Stimulated activated CD4-positive, alpha-beta T cell treated with anti-CD3 and anti-CD28 coated beads, Interleukin-2, amount 100 ng/mL, for 48 hours (primary cell): ENCODE results near the gene PRDX5.

ENCODE experiments used
- DNase-seq, 2 donors: peaks; one replicate each; pipeline ENCODE4 v3.0.0-alpha.2; 2020

Gene PRDX5

DNA sequence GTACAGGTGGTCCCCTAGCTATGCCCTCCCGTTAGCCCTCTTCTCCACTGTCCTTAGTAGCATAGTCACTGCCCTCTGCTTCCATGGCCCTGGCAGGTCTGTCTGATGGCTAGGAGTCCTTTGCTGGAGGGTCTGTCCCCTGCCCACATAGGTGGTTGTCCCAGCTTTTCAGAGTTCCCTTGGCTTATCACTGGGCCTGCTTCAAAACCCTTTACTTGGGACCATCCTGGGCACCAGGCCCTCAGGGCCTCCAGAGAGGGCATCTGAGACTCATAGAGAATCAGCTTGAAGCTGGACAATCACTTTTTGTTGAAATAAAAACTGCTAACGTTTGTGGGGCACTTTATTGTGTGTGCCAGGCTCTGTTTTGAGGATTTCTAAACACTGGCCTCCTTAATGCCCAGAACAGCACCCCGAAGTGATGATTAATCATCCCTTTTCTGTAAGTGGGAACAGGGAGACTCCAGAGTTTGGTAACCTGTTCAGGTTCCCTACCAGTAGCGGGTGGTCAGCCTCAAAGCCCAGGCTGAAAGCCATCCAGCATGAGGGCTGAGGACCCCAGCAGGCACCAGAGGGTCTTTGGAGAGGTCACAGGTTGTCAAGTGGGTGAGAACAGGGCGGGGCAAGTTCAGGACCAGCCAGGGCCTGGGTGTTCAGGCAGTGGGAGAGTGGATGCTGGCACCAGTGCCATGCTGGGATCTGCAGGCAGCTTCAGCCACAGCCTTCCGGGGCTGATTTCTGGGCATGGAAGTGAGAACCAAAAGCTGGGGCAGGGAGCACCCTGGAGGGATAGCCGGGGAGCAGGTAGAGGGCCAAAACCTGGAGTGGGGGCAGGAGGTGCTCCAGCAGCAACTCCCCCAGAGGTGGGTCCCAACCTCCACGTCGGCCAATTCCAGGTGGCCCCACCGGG, 27.3 kb upstream of the PRDX5 start:
- no peak for DNase-seq

DNA sequence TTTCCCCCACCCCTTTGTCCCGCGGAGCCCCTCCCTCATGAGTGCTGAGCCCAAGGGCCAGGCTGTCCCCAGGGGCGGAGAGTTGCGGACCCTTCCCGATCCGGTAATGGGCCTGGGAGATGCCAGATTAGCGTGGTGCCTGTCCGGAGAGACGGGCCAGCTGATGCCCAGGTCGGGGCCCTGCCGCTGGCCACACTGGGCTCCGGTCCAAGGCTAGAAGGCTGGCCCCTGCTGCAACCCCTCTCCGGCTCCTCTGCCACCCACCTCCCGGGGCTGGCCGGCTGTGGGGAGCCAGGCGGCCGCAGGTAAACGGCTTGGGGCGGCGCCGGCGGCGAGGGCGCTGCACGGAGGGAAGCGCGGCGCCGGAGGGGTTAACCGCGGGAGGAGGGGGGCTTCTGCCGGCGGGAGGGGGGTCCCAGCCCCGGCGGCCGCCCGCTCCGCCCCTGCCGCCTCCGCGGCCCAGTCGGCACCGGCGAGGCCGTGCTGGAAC, 26.6 kb upstream of the PRDX5 start, which contains the start of gene KCNK4:
KCNK4 (plus strand) TSS at position 41 of the 490 bp plus-strand sequence. CDS start 1,717 bp downstream, outside the sequence.
- no peak for DNase-seq

DNA sequence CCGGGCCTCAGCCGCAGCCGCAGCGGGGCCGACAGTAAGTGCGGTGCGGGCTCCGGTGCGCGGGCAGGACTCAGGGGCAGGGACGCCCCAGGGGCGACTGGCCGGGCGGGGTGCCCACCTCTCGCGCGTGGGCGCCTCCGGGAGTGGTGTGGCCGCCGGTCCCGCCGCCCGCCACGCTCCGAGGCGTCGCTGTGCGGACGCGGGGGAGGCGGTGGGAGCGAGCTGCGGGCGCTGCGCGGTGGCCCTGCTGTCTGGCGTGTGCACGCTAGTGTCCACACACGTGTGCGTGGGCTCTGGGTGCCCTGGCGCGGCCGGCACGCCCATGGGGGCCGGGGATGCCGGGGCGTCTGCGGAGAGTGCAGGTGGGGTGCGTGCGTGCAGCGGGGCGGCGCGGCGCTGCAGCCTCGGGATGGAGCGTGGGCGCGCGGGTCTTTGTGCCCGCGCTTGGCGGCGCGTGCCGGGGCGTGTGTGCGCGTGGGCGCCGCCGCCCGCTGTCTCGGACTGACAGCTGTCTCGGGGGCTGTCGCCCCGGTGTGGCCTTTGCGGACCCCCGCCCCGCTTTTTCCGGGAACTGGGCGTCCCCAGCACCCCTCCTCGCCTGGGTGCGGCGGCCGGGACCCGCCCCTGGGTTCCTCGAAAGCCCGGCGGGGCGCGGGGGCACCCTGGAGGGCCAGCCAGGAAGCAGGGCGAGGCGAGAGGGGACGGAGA, 26.0 kb upstream of the PRDX5 start:
- DNase-seq, result no peak

DNA sequence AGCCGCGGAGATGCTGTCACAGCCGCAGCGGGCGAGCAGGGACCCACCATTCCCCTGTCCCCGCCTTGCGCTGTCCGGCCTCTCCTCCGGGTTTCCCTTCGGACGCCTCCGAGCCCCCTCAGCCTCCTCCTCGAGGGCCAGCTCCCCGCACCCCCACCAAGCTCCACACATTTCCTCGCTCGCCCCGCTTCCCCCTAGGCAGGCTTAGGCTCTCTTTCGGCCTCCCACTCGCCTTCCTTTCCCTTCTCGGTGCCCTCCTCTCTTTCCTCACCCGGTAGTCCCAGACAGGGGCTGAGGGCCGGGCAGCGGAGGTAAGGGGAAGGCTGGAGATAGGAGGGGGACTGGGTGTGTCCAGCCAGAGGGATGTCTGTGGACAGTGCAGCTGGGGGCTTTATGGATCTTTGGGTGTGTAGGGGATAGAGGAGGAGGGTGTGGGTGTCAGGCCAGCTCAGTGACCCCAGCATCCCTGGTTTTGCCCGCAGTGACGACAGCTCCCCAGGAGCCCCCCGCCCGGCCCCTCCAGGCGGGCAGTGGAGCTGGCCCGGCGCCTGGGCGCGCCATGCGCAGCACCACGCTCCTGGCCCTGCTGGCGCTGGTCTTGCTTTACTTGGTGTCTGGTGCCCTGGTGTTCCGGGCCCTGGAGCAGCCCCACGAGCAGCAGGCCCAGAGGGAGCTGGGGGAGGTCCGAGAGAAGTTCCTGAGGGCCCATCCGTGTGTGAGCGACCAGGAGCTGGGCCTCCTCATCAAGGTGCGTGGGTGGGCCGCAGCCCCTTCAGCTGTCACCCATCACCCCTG, 25.3 kb upstream of the PRDX5 start:
- DNase-seq, result no peak

DNA sequence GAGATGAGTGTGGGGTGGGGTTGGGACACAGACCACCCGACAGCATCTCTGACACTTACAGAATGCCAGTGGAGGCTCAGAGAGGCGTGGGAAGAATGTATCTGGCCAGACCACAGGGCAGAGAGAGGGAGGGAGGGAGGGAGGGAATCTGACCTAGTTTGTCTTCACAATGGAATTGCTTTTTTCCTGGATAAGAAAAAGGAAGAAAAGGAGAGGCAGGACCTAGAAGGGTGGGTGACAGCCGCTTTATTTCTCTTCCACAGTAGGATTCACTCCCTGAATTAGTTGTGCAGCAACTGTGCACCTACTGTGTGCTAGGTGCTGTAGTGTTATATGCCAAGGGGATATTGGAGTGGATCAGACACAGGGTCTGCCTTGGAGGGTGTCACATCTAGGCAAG, 23.1 kb upstream of the PRDX5 start:
- DNase-seq, result no peak

DNA sequence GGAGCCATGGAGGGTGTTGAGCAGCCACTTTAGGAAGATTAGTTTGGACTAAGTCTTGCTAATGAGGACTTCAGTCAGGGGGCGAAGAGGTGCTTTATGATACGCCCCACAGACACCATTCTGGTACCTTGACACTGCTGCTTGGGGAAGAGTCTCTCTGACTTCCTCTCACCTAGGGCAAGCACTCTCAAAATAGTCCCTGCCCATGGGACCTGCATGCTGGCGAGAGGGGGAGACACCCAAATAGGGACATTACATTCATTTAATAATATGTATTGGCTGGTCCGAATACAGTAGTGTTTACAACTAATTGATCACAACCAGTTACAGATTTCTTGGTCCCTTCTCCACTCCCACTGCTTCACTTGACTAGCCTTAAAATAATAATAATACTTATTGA, 22.2 kb upstream of the PRDX5 start:
- no peak for DNase-seq

DNA sequence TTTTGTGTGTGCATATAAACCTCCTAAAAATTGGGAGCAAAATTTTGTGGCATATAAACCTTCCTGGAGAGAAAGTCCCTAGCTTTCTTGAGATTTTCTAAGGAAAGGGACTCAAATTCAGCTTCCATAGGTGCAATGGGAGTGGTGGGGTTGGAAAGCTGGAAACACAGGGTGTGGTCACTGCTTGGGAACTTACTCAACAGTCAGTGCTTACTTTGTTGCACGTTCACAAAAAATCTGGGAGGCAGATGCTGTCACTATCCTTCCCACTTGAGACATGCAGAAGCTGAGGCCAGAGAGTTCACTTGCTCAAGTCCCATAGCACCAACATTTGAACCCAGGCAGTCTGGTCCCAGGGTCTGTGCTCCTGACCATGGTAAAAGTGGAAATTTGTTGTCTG, 21.7 kb upstream of the PRDX5 start:
- DNase-seq, result no peak

DNA sequence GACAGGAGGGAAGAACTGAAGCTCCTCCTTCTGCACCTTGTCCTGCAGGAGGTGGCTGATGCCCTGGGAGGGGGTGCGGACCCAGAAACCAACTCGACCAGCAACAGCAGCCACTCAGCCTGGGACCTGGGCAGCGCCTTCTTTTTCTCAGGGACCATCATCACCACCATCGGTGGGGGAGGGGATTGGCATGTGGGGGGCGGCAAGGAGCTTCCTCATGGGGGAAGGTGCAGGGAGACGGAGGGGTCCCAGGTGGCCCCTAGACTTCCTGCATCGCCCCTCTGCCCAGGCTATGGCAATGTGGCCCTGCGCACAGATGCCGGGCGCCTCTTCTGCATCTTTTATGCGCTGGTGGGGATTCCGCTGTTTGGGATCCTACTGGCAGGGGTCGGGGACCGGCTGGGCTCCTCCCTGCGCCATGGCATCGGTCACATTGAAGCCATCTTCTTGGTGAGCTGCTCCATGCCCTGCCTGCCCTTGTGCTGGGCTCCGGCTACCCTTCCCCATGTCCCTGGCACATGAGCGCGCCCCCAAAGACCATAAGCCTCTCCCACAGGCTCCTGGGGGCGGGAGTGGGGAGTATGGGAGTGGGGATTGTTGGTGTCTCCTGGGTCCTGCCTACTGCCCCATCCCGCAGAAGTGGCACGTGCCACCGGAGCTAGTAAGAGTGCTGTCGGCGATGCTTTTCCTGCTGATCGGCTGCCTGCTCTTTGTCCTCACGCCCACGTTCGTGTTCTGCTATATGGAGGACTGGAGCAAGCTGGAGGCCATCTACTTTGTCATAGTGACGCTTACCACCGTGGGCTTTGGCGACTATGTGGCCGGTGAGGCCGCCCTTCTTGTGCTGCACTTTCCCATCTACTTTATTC, 20.9 kb upstream of the PRDX5 start:
- DNase-seq, result no peak

DNA sequence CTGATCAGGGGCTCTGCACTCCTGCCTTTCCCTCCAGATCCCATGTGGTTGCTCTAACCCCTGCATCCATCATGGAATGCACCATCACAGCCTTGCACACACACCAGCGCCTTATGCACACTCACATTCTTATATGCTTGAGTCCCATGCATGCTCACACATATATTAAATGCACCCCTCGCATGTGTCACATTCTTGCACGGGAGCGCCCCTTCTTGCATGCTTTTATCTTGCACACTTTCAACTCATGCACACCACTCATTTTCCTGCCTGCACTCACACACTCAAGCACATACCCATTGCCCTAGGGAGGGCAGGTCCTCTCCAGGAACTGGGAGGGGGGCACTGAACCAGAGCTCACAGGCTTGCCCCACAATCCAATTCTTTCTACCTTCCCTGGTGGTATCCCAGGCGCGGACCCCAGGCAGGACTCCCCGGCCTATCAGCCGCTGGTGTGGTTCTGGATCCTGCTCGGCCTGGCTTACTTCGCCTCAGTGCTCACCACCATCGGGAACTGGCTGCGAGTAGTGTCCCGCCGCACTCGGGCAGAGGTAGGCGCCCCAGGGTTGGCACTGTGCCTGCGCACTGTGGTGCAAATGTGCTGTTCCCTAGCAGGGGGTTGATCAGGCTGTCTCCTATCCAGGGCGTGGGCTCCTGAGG, 20.1 kb upstream of the PRDX5 start:
- DNase-seq, result no peak

DNA sequence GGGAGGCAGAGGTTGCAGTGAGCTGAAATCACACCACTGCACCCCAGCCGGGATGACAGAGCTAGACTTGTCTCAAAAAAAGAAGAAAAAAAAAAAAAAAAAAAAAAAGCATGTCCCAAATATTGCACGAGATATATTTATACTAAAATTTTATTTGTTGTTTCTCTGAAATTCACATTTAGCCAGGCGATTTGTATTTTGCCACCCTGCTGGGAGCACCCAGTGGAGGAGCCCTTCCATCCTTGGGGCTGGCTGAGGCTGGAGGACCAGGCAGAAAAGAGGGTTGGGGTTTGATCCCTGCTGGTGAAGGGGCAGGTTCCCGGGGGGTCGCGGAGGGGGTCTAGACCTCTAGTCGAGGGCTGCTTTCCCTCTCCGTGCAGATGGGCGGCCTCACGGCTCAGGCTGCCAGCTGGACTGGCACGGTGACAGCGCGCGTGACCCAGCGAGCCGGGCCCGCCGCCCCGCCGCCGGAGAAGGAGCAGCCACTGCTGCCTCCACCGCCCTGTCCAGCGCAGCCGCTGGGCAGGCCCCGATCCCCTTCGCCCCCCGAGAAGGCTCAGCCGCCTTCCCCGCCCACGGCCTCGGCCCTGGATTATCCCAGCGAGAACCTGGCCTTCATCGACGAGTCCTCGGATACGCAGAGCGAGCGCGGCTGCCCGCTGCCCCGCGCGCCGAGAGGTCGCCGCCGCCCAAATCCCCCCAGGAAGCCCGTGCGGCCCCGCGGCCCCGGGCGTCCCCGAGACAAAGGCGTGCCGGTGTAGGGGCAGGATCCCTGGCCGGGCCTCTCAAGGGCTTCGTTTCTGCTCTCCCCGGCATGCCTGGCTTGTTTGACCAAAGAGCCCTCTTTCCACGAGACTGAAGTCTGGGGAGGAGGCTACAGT, 18.7 kb upstream of the PRDX5 start:
- DNase-seq, result no peak

DNA sequence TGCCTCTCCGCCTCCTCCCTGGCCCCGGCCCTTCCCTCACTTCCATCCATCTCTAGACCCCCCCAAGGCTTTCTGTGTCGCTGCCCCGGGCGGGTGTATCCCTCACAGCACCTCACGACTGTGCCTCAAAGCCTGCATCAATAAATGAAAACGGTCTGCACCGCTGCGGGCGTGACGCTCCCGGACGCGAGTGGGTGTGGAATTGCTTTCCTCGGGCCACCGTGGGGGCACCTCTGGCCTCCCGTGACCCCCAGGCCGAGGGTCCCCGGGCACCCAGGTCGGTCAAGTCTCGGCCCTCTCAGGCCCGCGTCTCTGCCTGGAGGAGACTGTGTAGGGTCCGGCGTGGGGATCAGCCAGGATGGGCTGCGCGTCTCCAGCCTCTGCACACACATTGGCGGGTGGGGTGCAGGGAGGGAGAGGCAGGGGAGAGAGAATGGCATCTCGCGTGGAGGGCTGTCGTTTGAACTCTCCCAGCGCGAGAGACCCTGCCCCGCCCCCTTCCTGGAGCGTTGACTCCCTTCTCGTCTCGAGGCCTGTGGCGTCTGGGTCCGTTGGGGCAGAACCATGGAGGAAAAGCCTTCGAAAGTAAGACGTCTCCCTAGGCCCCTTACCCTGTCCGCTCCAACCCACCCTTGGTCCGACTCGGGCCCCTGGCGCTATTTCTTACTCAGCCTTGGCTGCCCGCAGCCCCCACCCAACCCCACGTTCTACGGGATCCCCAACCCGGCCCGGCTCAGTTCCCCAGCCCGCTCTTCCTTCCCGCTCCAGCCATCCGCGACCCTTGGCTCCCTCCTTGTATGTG, 17.9 kb upstream of the PRDX5 start, which contains the start of gene CATSPERZ:
CATSPERZ (plus strand) TSS at position 512 of the 802 bp plus-strand sequence; CDS start at position 565, 53 bp downstream.
- DNase-seq, result no peak

DNA sequence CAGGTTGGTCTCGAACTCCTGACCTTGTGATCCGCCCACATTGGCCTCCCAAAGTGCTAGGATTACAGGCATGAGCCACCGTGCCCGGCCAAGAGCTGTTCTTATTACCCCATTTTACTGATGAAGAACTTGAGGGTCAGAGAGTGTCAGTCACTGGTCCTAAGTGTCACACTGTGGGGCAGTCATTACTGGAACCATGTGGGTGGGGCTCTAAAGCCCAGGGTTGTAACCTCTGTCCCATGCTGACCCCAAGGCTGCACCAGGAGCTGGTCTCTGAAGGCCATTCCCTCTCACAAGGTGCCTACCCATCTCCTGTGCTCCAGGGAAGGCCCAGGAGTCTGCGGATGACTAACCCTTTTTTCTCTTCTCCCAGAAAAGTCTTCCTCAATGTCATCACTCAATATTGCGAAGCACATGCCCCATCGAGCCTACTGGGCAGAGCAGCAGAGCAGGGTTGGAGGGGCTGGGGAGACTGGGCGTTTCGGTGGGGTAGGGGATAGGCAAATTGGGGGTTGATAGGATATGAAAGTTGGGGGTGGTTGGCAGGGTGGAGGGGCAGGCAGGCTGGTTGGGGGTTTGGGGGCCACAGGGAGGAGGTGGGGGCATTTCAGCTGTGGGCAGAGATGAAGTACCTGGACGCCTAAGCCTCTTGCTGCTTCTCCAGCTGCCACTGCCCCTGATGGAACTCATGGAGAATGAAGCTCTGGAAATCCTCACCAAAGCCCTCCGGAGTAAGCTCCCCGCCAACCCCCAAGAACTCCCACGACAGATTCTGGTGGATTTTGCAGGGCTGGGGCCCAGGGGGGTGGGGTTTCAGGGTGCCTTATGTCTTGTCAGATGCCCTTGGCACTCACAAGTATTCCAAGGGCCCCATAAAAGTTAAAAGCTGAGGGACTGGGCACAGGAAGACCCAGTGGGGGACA, 14.6 kb upstream of the PRDX5 start:
- DNase-seq, result no peak

DNA sequence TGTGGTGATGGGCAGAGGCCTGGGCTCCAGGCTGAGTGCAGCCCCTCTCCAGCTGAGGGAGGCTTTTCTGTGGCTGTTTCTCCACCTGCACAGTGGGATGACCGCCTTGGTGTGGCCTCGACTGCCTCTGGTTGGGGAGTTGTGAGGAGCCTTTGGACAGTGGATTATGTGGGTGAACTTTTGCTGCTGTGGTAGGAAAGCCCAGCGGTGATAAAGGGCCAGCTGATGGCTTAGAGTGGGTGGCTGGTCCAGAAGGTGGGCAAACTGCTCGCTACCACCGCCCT, 13.9 kb upstream of the PRDX5 start:
- DNase-seq, result no peak

DNA sequence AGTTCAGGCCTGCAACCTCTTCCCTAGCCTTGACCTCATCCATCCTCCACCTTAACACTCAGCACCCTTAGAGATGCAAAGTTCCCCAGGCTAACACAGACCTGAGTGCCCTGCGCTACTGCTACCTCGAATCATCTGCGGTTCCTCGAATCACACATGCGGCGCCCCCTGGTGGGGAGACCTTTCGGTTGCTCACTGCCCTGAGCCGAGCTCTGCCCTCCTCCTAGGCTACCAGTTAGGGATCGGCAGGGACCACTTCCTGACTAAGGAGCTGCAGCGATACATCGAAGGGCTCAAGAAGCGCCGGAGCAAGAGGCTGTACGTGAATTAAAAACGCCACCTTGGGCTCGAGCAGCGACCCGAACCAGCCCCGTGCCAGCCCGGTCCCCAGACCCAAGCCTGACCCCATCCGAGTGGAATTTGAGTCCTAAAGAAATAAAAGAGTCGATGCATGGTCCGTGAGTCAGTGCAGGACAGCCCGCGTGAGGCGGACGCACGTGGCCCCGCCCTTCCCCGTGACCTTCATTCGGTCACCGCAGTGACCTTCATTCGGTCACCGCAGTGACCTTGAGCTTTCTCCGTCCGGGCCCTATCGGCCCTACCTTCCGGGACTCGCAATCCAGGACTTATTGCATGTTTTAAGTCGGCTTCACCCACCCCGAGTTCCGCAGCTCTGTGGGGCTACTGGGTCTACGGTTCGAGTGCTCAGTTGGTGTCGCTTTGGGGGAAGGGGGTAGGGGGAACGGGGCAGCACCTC, 13.4 kb upstream of the PRDX5 start:
- peak; percentile 95 to 98 for DNase-seq

DNA sequence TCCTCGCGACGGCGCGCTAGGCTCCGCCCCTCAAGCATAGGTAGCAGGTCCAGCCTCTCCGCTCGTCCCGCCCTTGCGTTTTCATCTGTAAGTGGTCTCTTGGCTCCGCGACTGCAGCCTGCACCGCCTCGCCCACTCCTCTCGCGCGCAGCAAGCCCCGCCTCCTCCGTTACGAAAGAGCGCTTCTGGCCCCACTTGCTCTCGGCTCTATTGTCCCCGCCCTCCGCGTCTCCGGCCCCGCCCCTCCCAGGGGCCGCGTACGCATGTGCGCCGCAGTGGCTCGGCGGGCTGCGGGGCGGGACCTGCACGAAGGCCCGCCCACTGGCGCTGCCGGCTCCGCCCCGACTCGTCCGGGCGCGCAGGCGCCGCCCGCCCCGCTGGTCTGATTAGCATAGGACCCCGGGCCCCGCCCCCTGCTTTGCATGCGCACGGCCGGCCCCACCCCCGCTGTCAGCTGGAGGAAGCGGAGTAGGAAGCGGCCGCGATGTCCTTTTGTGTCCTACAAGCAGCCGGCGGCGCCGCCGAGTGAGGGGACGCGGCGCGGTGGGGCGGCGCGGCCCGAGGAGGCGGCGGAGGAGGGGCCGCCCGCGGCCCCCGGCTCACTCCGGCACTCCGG, 12.7 kb upstream of the PRDX5 start, which contains the start of gene ESRRA:
ESRRA (plus strand) TSS at position 450 of the 616 bp plus-strand sequence. CDS start 1,656 bp downstream, outside the sequence.
- DNase-seq, result peak; percentile 100

DNA sequence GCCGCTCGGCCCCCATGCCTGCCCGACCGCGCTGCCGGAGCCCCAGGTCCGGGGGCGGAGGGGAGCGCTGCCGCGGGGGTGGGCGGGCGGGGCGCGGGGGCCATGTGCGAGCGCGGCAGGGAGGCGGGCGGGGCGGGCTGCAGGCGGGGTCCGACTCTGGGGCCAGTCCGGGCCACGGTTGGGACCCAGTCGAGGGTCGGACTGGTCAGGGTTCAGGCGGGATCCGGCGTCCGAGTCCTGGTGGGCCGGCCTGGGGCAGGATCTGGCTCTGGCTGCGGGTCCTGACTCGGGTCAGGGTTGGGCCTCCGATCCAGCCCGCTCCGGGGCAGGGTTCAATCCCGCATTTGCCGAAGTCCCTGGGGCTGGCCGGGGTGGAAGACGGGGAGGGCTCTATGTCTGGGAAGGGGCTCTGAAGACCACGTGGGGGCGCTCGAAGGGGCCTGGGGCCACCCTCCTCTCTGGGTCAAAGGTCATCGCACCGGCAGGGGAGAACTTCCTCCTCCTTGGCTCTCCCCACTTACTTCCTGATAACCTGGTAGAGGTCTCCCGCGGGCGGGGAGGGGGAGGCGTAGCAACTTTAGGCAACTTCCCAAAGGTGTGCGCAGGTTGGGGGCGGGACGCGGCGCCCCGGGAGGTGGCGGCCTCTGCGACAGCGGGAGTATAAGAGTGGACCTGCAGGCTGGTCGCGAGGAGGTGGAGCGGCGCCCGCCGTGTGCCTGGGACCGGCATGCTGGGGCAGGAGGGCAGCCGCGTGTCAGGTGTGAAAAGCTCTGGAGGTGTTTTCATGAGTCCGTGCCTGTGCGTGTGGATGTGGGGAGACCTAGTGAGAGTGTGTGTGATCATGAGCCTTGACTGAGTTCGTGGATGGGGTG, 12.0 kb upstream of the PRDX5 start:
- DNase-seq, result peak; percentile 56 to 60
